Measurements from ENCODE around the gene ELOA. TPM values are rescaled to one million over a fixed set of nuclear protein-coding genes. Genes with fewer than 3 reads are reported as not detected.

Gene ELOA
- total and polyA plus RNA-seq, 2 of the 13 experiments (the other 11 are each of a cell fraction or from before 2014, with no cell fraction given), result 14.2 to 28.5 TPM

- 87% methylated on average over 10 of the region's 10 CpGs for WGBS (ENCODE audit: low lambda C conversion rate)
- Histone ChIP-seq H3K9me3 (ENCODE audit: low read length) (no peaks in the 10 kb centered on the region), H3K27ac (ENCODE audit: extremely low read length, insufficient read depth, low read length) (no peak overlapping the region), H4K20me1 (ENCODE audit: insufficient read depth, low read length) (no peaks in the 10 kb centered on the region), H3K4me3 (replicated peaks in 1 of 3; ENCODE audit: insufficient read depth in 1 of 3, low read depth in 2 of 3, low read length in 3 of 3) (no peak overlapping the region), H3K4me2 (ENCODE audit: low read depth, low read length) (no peak overlapping the region), H3K36me3 (replicated peaks in 1 of 2; ENCODE audit: control insufficient read depth in 1 of 2, insufficient read depth in 2 of 2, low read length in 2 of 2) (peaks cover 0 to 7% of the 10 kb centered on the region in 2 experiments; a peak in 2 of 5 replicates), H3K79me2 (ENCODE audit: insufficient read depth, low read length) (peaks cover 21% of the 10 kb centered on the region), H3K9ac (ENCODE audit: insufficient read depth, low read depth, low read length) (no peak overlapping the region), H2AFZ (ENCODE audit: low read length) (no peak overlapping the region), H3K27me3 (ENCODE audit: control insufficient read depth in 1 of 2, insufficient read depth in 2 of 2, low read length in 2 of 2) (no peaks in the 10 kb centered on the region; a peak in 1 of 5 replicates), H3K4me1 (ENCODE audit: insufficient read depth, low read length) (peaks cover 53% of the 10 kb centered on the region)
- intact Hi-C loops (cut with micrococcal nuclease; ENCODE audit: unreplicated experiment) (loop anchor here (1.0 to 10.0 kb wide), 3 partner anchors 26 to 144 kb away; partner anchors contain the start of gene FUCA1), in situ Hi-C loops (cut with HindIII; ENCODE audit: extremely low pct_ligation_motif_present, low pct_unique_long_range_greater_than_20kb) (no loop called here)
- ChIA-PET POLR2A (no interaction called here), CTCF (ENCODE audit: low intra/inter-chr PET ratio, low total read pairs) (interaction anchor here (1.9 to 2.3 kb wide), 2 partner anchors 82 to 144 kb away, joined by 9 to 10 read pairs; no protein-coding TSS in a partner anchor)
- no peak for TF ChIP-seq JUNB (CRISPR knock-in tag; IDR thresholded peaks at IDR 0.05; ENCODE audit: borderline replicate concordance)
- no peak for TF ChIP-seq ERF (CRISPR knock-in tag; IDR thresholded peaks at IDR 0.05)
- no peak for TF ChIP-seq XBP1 (CRISPR knock-in tag; IDR thresholded peaks at IDR 0.05)
- TF ChIP-seq ZNF367 (CRISPR knock-in tag; IDR thresholded peaks at IDR 0.05; ENCODE audit: borderline replicate concordance), result no peak
- no peak for TF ChIP-seq KAT2B (IDR thresholded peaks at IDR 0.05; ENCODE audit: borderline replicate concordance, low read depth, low read length)
- no peak for TF ChIP-seq ZSCAN12 (CRISPR knock-in tag; IDR thresholded peaks at IDR 0.05)
- no peak for TF ChIP-seq DRAP1 (CRISPR knock-in tag; IDR thresholded peaks at IDR 0.05)
- TF ChIP-seq ZNF781 (CRISPR knock-in tag; IDR thresholded peaks at IDR 0.05; ENCODE audit: borderline replicate concordance, not compliant biosample characterization), result no peak
- no peak for TF ChIP-seq DMTF1 (CRISPR knock-in tag; IDR thresholded peaks at IDR 0.05)
- no peak for TF ChIP-seq RCOR2 (CRISPR knock-in tag; IDR thresholded peaks at IDR 0.05)
- no peak for TF ChIP-seq ZBTB3 (CRISPR knock-in tag; IDR thresholded peaks at IDR 0.05; ENCODE audit: borderline replicate concordance, low read depth)
- no peak for TF ChIP-seq ZNF776 (CRISPR knock-in tag; IDR thresholded peaks at IDR 0.05)
- no TSS peak for BruUV-seq (replicated peaks)
- FAIRE-seq (no peak), ATAC-seq (no peak), DNase-seq (ENCODE audit: low spot score) (no peak)
These were observed 29.6 kb downstream of the ELOA start for GRCh38 chr1:23772854-23773242.
